ENCODE results near the gene ATP6V0E2. TPM values are rescaled to one million over a fixed set of nuclear protein-coding genes. Genes with fewer than 3 reads are reported as not detected.

The ATP6V0E2 gene
- total RNA-seq, 4 donors from 2014 or later = 17.9 to 55.1 (median 32.7) TPM

DNA sequence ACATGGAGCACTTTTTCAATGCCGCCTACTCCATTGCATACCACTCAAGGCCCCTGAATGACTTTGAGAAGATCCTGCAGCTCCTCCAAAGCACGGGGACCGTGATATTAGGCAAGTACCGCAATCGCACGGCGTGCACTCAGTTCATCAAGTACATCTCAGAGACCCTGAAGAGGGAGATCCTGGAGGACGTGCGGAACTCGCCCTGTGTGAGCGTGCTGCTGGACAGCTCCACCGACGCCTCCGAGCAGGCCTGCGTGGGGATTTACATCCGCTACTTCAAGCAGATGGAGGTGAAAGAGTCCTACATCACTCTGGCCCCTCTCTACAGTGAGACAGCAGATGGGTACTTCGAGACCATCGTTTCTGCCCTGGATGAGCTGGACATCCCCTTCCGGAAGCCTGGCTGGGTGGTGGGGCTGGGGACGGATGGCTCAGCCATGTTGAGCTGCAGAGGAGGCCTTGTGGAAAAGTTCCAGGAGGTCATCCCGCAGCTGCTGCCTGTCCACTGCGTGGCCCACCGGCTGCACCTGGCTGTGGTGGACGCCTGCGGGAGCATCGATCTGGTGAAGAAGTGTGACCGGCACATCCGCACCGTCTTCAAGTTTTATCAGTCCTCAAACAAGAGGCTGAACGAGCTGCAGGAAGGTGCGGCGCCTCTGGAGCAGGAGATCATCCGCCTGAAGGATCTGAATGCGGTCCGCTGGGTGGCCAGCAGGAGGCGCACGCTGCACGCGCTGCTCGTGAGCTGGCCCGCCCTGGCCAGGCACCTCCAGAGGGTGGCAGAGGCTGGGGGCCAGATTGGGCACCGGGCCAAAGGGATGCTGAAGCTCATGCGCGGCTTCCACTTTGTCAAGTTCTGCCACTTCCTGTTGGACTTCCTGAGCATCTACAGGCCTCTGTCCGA is 12.7 kb upstream of the ATP6V0E2 start:
- Histone ChIP-seq H3K4me1 (peaks cover 0 to 2% (median under 1%) of the 10 kb centered on the region in 4 donors), H3K27ac (replicated peaks in 1 of 4) (no peak overlapping the region), H3K4me3 (no peak overlapping the region), H3K9me3 (no peaks in the 10 kb centered on the region), H3K27me3 (no peaks in the 10 kb centered on the region), H3K36me3 (peaks cover 29 to 77% (median 73%) of the 10 kb centered on the region in 4 donors)
- 73% methylated on average over 21 of the region's 45 CpGs for WGBS
- no peak for DNase-seq (ENCODE audit: extremely low spot score)
- intact Hi-C loops (cut with DNase I) = no loop called here
- no peak for TF ChIP-seq POLR2AphosphoS5 (IDR thresholded peaks at IDR 0.05)
- peak; percentile 21 to 49 (median 35) for TF ChIP-seq CTCF (IDR thresholded peaks at IDR 0.05)

- no peak for DNase-seq (ENCODE audit: extremely low spot score)
Measured at GRCh38 chr7:149861728-149862045, 12.1 kb upstream of the ATP6V0E2 start.

GRCh38 chr7:149862156-149862555 is 11.6 kb upstream of the ATP6V0E2 start:
- intact Hi-C loops (cut with DNase I) = no loop called here
- WGBS = 100% methylated on average over 12 of the region's 18 CpGs
- DNase-seq (ENCODE audit: extremely low spot score) = no peak
- no peak overlapping the region for H3K27ac ChIP-seq (replicated peaks in 1 of 4)
- no peak overlapping the region for H3K4me3 ChIP-seq
- no peaks in the 10 kb centered on the region for H3K9me3 ChIP-seq
- H3K27me3 ChIP-seq = no peaks in the 10 kb centered on the region
- no peaks in the 10 kb centered on the region for H3K4me1 ChIP-seq
- no peak for TF ChIP-seq POLR2A (IDR thresholded peaks at IDR 0.05; ENCODE audit: low read depth)
- no peak for TF ChIP-seq POLR2AphosphoS5 (IDR thresholded peaks at IDR 0.05)
- TF ChIP-seq CTCF (IDR thresholded peaks at IDR 0.05) = no peak
- no peak for TF ChIP-seq EP300 (IDR thresholded peaks at IDR 0.05)
- H3K36me3 ChIP-seq = peaks cover 29 to 85% (median 79%) of the 10 kb centered on the region in 4 donors

More at GRCh38 chr7:149861728-149862045, 12.1 kb upstream of the ATP6V0E2 start:
- no peaks in the 10 kb centered on the region for H3K9me3 ChIP-seq
- WGBS = 95% methylated on average over 16 of the region's 16 CpGs
- H3K27me3 ChIP-seq = no peaks in the 10 kb centered on the region
- H3K4me3 ChIP-seq = no peak overlapping the region
- H3K36me3 ChIP-seq = peaks cover 29 to 82% (median 79%) of the 10 kb centered on the region in 4 donors
- no peaks in the 10 kb centered on the region for H3K4me1 ChIP-seq
- intact Hi-C loops (cut with DNase I) = no loop called here
- TF ChIP-seq EP300 (IDR thresholded peaks at IDR 0.05) (no peak), CTCF (IDR thresholded peaks at IDR 0.05) (no peak), POLR2AphosphoS5 (IDR thresholded peaks at IDR 0.05) (no peak), POLR2A (IDR thresholded peaks at IDR 0.05; ENCODE audit: low read depth) (no peak)
- no peak overlapping the region for H3K27ac ChIP-seq (replicated peaks in 1 of 4)

DNA sequence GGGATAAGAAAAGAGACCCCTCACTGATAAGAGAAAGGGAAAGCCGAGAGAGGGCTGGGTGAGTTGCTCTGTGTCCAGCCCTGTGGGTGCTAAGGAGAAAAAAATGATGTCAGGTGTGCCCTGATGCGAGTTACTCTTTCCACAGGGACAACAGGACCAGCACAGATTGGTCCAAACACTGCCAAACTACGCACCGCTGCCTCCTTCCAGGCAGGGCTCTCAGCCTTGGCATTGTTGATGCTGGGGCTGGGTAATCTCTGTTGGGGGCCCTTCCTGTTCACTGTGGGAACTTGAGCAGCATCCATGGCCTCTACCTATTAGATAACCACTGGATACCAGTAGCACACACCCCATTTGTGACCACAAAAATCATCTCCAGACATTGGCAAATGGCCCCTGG is 10.3 kb upstream of the ATP6V0E2 start:
- intact Hi-C loops (cut with DNase I) = no loop called here
- no peak for DNase-seq (ENCODE audit: extremely low spot score)
- Histone ChIP-seq H3K4me1 (peaks cover 0 to 3% (median 0%) of the 10 kb centered on the region in 4 donors), H3K4me3 (no peak overlapping the region), H3K27ac (replicated peaks in 1 of 4) (no peak overlapping the region), H3K27me3 (no peaks in the 10 kb centered on the region), H3K9me3 (no peaks in the 10 kb centered on the region), H3K36me3 (peaks cover 29 to 92% (median 76%) of the 10 kb centered on the region in 4 donors)
- WGBS = 98% methylated on average over 4 of the region's 4 CpGs
- TF ChIP-seq EP300 (IDR thresholded peaks at IDR 0.05) (no peak), CTCF (IDR thresholded peaks at IDR 0.05) (no peak), POLR2A (IDR thresholded peaks at IDR 0.05; ENCODE audit: low read depth) (no peak), POLR2AphosphoS5 (IDR thresholded peaks at IDR 0.05) (no peak)
